GM12864 (cell line): ENCODE results near the gene CHTF18.
"Not testable (repeated sequence)": the region's sequence is repeated elsewhere in the genome, so short reads cannot be mapped to it uniquely, and the experiment has no call there.

Source experiments
- DNase-seq: peaks from one replicate; pipeline ENCODE4 v3.0.0-alpha.2; 2011; ENCODE audit warnings: low read depth
- H3K4me3 ChIP-seq: 2 replicates; pipeline ENCODE4 v1.5.1; 2011; ENCODE audit warnings: mild to moderate bottlenecking, low read depth, low read length, control low read depth
- TF ChIP-seq, protein P1 (sequence below): IDR thresholded peaks from 2 replicates; pipeline ENCODE4 v1.5.1; 2011; ENCODE audit warnings: low read depth, mild to moderate bottlenecking, moderate library complexity, low read length, control low read depth, inconsistent platforms; ENCODE audit errors: missing control alignments

Gene CHTF18

DNA sequence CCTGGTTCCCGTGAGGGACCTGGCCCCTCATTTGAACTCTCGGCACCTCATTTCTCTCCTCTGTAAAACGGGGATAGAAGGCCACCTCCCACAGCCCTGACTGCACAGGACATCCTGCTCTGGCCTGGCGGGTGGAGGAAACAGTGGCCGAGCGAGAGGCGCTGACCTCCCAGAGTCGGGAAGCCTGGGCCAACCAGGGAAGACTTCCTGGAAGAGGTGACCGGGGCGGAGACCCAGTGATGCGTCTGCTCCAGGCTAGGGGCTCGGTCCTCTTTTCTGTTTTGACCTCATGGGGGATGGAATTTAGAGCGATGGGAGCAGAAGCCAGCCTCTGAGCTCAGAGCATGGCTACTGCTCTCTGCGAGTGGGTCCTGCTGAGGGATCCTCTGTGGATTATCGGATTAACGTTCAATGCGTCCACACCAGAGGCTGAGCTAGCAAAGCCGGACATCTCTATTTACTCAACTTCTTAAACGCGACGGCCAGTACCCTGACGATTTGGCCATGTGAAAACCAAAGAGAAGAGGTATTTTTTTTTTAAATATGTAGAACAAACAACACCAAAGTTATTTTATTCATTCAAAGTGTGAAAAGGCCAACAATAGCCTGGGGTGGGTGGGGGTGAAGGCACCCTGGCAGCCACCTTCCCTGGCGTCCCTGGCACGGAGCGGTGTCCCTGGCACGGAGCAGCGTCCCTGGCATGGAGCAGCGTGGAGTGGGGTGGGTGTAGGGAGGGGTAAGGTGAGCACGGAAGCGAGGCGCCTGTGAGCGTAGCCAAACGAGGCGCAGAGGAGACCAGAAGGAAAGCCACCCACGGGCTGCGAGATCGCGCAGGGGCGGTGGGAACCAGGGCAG lies 37.0 kb upstream of the CHTF18 start:
- DNase-seq = no peak
- H3K4me3 ChIP-seq = no peak overlapping the region
- TF ChIP-seq, protein P1, sequence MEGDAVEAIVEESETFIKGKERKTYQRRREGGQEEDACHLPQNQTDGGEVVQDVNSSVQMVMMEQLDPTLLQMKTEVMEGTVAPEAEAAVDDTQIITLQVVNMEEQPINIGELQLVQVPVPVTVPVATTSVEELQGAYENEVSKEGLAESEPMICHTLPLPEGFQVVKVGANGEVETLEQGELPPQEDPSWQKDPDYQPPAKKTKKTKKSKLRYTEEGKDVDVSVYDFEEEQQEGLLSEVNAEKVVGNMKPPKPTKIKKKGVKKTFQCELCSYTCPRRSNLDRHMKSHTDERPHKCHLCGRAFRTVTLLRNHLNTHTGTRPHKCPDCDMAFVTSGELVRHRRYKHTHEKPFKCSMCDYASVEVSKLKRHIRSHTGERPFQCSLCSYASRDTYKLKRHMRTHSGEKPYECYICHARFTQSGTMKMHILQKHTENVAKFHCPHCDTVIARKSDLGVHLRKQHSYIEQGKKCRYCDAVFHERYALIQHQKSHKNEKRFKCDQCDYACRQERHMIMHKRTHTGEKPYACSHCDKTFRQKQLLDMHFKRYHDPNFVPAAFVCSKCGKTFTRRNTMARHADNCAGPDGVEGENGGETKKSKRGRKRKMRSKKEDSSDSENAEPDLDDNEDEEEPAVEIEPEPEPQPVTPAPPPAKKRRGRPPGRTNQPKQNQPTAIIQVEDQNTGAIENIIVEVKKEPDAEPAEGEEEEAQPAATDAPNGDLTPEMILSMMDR = no peak

DNA sequence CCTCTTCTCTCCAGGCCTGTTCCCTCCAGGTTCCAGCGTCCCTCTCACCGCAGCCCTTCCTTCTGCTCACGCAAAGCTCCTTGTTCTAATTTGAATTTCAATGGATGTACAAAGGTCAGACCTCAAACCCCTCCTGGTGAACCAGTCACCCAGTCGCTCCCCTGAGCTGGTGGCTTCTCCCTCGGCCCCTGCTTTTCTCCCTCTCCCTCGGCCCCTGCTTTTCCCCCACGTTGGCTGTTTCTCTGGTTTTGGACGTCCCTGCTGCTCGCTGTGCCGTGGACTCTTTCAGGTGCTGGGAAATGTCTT lies 36.5 kb upstream of the CHTF18 start:
- TF ChIP-seq, protein P1 = no peak
- no peak for DNase-seq
- H3K4me3 ChIP-seq = no peak overlapping the region

DNA sequence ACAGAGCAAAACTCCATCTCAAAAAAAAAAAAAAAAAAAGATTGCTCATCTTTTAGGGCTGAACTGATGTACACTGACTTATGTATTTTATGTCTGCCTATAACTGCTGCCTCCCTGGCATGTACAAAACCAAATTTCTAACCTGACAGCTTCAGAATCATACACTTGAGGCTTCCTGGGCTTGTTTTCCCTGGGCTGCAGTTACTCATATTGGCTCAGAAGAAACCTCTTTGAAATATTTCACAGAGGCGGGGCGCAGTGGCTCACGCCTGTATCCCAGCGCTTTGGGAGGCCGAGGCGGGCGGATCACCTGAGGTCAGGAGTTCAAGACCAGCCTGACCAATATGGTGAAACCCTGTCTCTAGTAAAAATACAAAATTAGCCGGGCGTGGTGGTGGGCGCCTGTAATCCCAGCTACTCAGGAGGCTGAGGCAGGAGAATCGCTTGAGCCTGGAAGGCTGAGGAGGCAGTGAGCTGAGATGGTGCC lies 34.3 kb upstream of the CHTF18 start:
- not testable (repeated sequence) for H3K4me3 ChIP-seq, DNase-seq

DNA sequence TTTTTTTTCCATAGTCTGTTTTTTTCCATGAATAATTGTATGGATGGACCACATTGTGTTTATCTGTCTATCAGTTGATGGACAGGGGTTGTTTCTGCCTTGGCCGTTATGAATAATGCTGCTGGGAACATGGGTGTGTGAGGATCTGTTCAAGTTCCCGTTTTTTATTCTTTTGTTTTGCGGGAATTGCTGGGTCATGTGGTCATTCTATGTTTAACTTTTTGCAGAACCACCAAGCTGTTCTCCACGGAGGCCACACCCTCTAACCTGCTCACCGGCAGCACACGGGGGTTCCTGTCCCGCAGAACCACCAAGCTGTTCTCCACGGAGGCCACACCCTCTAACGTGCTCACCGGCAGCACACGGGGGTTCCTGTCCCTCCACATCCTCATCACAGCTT lies 33.8 kb upstream of the CHTF18 start:
- TF ChIP-seq, protein P1 = no peak
- DNase-seq = no peak
- H3K4me3 ChIP-seq = no peak overlapping the region

DNA sequence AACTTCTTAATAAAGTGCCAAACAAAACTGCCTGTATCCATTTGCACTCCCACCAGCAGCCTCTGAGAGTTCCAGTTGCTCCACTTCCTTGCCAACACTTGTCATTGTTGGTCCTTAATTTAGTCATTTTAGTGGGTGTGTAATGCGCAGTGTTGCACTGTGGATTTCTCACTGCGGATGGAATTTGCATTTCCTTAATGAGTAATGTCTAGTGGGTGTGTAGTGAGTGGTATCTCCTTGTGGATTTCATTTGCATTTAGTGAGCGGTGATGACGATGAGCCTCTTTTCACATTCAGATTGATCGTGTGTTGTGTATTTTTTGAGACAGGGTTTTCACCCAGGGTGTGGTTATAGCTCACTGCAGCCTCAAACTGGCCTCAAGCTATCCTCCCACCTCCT lies 32.0 kb upstream of the CHTF18 start:
- no peak overlapping the region for H3K4me3 ChIP-seq
- TF ChIP-seq, protein P1 = no peak

DNA sequence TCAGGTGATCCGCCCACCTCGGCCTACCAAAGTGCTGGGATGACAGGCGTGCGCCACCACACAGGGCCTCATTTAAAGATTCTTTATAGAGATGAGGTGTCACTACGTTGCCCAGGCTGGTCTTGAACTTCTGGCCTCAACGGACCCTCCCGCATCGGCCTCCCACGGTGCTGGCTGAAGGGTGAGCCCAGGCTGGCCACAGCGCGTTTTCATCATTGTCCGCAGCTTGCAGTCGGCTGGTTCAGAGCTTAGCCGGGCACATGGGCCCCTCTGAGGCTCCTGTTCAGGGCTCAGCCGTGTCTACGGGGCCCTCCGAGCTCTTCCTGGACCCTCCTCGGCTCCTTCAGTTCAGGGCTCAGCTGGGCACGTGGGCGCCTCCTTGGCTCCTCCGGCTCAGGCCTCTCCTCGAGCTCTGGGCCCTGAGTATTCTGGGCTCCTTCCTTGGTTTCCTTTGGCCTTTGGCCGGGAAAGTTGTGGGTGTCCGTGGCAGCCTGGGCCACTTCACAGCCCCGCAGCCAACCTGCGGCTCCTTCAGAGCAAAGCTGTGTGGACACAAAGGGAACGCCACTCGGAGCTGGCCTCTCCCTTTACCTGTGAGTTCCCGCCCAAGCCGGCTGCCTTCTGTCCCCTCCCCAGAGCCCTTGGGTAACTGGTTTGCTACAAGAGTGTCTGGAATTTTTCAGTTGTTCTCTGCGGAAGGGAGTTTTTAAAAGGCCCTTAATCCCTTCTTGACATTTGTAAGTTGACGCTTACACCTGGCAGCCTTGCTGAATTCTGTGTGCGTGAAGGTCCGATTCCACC lies 29.1 kb upstream of the CHTF18 start:
- DNase-seq = no peak
- TF ChIP-seq, protein P1 = no peak
- no peak overlapping the region for H3K4me3 ChIP-seq

More for the DNA sequence above, 32.0 kb upstream of the CHTF18 start:
- no peak for DNase-seq

DNA sequence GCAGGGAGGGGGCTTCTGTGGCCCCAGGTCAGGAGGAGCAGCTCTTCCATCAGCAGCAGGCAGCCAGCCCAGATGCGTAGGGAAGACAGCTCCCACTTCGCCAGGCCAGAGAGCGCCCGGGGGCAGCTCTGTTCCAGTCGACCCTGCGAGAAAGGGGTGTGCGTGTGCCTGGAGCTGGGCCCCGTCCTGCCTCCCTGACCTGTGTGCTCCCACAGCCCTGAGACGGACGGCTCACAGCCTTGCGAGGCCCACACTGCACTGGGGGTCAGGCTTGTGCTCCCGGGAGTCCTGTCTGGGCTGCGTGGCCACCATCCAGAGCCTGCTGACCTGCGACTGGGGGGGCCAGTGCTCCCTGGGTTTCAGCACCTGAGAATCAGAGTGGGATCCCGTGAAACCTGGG lies 28.4 kb upstream of the CHTF18 start:
- TF ChIP-seq, protein P1 = no peak
- no peak overlapping the region for H3K4me3 ChIP-seq
- no peak for DNase-seq
